ENCODE measurements around the gene UQCC5. TPM values are rescaled to one million over a fixed set of nuclear protein-coding genes. Genes with fewer than 3 reads are reported as not detected.
"Not testable (repeated sequence)": the region's sequence is repeated elsewhere in the genome, so short reads cannot be mapped to it uniquely, and the experiment has no call there.

Gene UQCC5
- total RNA-seq, 4 donors from 2014 or later = 0.32 to 5.1 (median 1.9) TPM

DNA sequence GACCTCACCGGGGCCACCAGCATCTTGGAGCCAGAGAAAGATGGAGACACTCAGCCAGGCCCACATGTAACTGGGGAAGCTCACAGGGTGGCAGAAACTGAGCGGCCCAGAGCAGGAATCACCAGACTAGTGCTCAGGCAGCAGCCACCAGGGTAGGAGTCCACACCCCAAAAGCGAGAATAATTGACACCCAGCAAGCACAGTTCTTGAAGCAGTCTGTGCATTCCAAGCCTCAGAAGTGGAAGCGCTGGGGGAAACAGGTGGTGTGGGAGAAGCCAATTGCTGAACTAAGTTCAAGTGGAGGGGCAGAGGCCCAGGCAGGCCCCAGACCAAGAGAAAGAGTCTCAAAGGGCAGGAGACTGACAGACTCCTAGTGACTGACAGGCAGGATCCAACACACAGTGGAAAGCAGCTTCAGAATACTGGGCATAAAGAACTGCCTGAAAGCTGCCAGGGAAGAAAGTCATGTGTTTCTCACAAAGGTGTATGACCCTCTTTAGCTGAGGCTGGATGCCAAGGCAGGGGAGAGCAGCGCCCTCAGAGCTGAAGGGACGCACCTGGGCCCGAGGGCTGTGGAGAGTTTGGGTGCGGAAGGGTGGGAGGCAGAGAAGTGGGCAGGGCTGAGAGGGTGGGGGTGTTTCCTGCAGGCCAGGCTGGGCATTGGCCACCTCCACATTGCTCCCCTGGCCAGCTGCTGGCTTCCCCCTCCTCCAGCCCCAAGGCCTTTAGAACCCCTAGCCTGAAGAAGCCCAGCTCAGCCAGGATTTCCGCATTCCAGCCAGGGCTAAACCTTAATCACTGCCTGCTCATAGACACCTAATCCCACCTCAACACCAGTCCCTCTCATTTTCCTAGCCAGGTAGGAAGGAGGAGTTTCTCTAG is 10.5 kb upstream of the UQCC5 start:
- peaks cover 31 to 71% (median 33%) of the 10 kb centered on the region in 3 donors for H3K4me1 ChIP-seq
- H3K27ac ChIP-seq = peak overlapping the region; percentile 79 to 90 (median 86)
- 69 to 70% methylated on average over 7 to 9 of the region's 9 CpGs for WGBS, 2 donors
- no peak overlapping the region for H3K4me3 ChIP-seq
- TF ChIP-seq POLR2A (IDR thresholded peaks at IDR 0.05) = no peak
- no peak for TF ChIP-seq CTCF (IDR thresholded peaks at IDR 0.05)
- H3K27me3 ChIP-seq = no peaks in the 10 kb centered on the region
- no peaks in the 10 kb centered on the region for H3K9me3 ChIP-seq
- intact Hi-C loops (cut with DNase I) = no loop called here
- H3K36me3 ChIP-seq = peaks cover 6 to 51% (median 19%) of the 10 kb centered on the region in 3 donors
- no peak for DNase-seq

DNA sequence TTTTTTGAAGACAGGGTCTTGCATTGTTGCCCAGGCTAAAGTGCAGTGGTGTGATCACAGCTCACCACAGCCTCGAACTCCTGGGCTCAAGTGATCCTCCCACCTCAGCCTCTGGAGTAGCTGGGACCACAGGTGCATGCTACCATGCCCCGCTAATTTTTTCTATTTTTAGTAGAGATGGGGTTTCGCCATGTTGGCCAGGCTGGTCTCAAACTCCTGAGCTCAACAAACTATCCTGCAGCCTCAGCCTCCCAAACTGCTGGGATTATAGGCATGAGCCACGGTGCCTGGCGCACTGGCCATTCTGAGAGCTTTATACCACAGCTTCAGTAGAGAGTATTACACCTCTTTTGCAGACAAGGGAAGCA is 9.8 kb upstream of the UQCC5 start:
- DNase-seq; H3K27me3 ChIP-seq; intact Hi-C loops (cut with DNase I); H3K9me3 ChIP-seq; H3K4me3 ChIP-seq: not testable (repeated sequence)
- H3K36me3 ChIP-seq = peaks cover 6 to 51% (median 19%) of the 10 kb centered on the region in 3 donors
- WGBS, 2 donors = 64 to 77% methylated on average over 3 of the region's 5 CpGs
- peak overlapping the region; percentile 79 to 90 (median 86) for H3K27ac ChIP-seq
- peaks cover 38 to 79% (median 40%) of the 10 kb centered on the region in 3 donors for H3K4me1 ChIP-seq

- Histone ChIP-seq H3K27me3 (no peaks in the 10 kb centered on the region), H3K36me3 (peaks cover 6 to 51% (median 19%) of the 10 kb centered on the region in 3 donors), H3K4me3 (no peak overlapping the region), H3K9me3 (no peaks in the 10 kb centered on the region), H3K27ac (peak overlapping the region; percentile 79 to 90 (median 86)), H3K4me1 (peaks cover 44 to 84% (median 46%) of the 10 kb centered on the region in 3 donors)
- WGBS, 2 donors = 78 to 100% methylated on average over 2 to 5 of the region's 14 CpGs
- intact Hi-C loops (cut with DNase I) = no loop called here
- DNase-seq = no peak
- no peak for TF ChIP-seq POLR2A (IDR thresholded peaks at IDR 0.05)
- no peak for TF ChIP-seq CTCF (IDR thresholded peaks at IDR 0.05)
Measured at GRCh38 chr3:52527039-52527731, 9.2 kb upstream of the UQCC5 start.

- no peak for TF ChIP-seq CTCF (IDR thresholded peaks at IDR 0.05)
- no peak for TF ChIP-seq POLR2A (IDR thresholded peaks at IDR 0.05)
- no peak for DNase-seq
- Histone ChIP-seq H3K9me3 (no peaks in the 10 kb centered on the region), H3K27me3 (no peaks in the 10 kb centered on the region), H3K4me1 (peaks cover 51 to 92% (median 53%) of the 10 kb centered on the region in 3 donors), H3K4me3 (no peak overlapping the region), H3K36me3 (peaks cover 6 to 45% (median 19%) of the 10 kb centered on the region in 3 donors), H3K27ac (peak overlapping the region in 2 of 4 donors; percentile 88 to 90)
- 90 to 95% methylated on average over 5 to 6 of the region's 18 CpGs for WGBS, 2 donors
- intact Hi-C loops (cut with DNase I) = no loop called here
Measured at GRCh38 chr3:52527732-52528585, 8.4 kb upstream of the UQCC5 start.

DNA sequence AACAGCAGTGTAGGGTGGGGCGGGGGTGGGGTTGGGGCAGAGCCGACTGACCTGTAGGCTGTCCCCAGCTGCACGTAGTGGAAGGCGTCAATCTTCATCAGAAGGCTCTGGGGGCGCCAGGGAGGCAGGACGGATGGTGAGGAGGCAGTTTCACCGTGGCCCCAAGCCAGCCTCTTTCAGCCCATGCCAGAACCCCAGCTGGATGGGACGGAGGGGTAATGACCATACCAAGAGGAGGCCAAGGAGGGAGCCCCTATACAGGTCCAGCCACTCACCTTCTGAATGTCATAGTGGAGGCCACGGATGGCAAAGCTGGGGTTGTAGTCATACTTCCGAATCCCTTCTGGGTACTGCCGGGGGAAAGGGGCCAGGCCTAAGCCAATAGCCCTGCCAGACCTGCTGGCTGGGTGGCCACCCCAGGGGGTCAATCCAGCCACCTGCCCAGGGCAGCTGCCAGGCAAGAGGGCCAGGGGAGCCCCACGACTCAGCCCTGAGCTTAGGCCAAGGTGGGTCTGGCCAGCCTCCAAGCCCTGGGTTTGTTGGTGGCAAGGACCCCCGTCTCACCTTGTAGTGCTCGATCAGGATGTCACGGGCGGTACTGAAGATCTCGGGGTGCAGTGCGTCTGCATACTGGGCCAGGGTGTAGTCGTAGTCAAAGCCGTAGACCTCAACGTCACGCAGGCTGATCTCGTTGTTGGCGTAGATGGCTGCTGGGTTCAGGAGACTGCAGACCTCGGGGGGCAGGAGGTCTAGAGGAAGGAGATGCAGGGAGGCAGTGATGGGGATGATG is 7.6 kb upstream of the UQCC5 start:
- WGBS, 2 donors = 94 to 95% methylated on average over 15 to 16 of the region's 25 CpGs
- Histone ChIP-seq H3K4me1 (peaks cover 54 to 96% (median 54%) of the 10 kb centered on the region in 3 donors), H3K4me3 (no peak overlapping the region), H3K27me3 (no peaks in the 10 kb centered on the region), H3K36me3 (peaks cover under 1 to 37% (median 16%) of the 10 kb centered on the region in 3 donors), H3K9me3 (no peaks in the 10 kb centered on the region), H3K27ac (no peak overlapping the region)
- no peak for DNase-seq
- intact Hi-C loops (cut with DNase I) = no loop called here
- TF ChIP-seq POLR2A (IDR thresholded peaks at IDR 0.05) (no peak), CTCF (IDR thresholded peaks at IDR 0.05) (no peak)
